ENCODE measurements around the gene MDP1. TPM values are rescaled to one million over a fixed set of nuclear protein-coding genes. Genes with fewer than 3 reads are reported as not detected.

The MDP1 gene
- total and polyA plus RNA-seq, 2 of the 8 experiments (the other 6 are each of a cell fraction or from before 2014, with no cell fraction given): 17.7 to 32.2 TPM

- Histone ChIP-seq H3K4me3 (ENCODE audit: extremely low read depth in 1 of 4, insufficient read depth in 2 of 4, low read depth in 3 of 4, low read length in 4 of 4) (no peak overlapping the region), H3K4me1 (replicated peaks in 1 of 4; ENCODE audit: control insufficient read depth in 3 of 4, insufficient read depth in 4 of 4, low read length in 3 of 4) (peaks cover 0 to 5% (median 2%) of the 10 kb centered on the region in 4 experiments; a peak in 1 of 7 replicates), H4K20me1 (replicated peaks in 1 of 2; ENCODE audit: control insufficient read depth in 1 of 2, insufficient read depth in 2 of 2, low read length in 2 of 2) (no peaks in the 10 kb centered on the region), H3K4ac (replicated peaks; ENCODE audit: insufficient read length, low read depth, low read length) (no peak overlapping the region), H4K8ac (ENCODE audit: extremely low read depth, insufficient read depth, low read length) (no peak overlapping the region), H2AK5ac (ENCODE audit: low read depth, low read length) (no peak overlapping the region), H3K18ac (ENCODE audit: extremely low read depth, low read length) (no peak overlapping the region), H3K56ac (replicated peaks; ENCODE audit: insufficient read length, low read depth, low read length) (no peak overlapping the region), H2BK20ac (ENCODE audit: low read length) (no peak overlapping the region), H3K23me2 (ENCODE audit: low read depth, low read length) (peaks cover 8% of the 10 kb centered on the region), H3K27ac (ENCODE audit: low read depth, low read length) (no peak overlapping the region), H2BK120ac (replicated peaks; ENCODE audit: low read depth, low read length) (no peak overlapping the region), H3K14ac (ENCODE audit: insufficient read length) (no peak overlapping the region), H4K91ac (replicated peaks; ENCODE audit: insufficient read length, low read length) (no peak overlapping the region), H3K79me1 (ENCODE audit: low read depth, low read length) (no peaks in the 10 kb centered on the region), H3K79me2 (ENCODE audit: control insufficient read depth in 1 of 2, insufficient read depth in 2 of 2, low read length in 2 of 2) (peaks cover 0 to 3% of the 10 kb centered on the region in 2 experiments; a peak in 1 of 4 replicates), H3K9ac (replicated peaks in 1 of 4; ENCODE audit: extremely low read depth in 1 of 4, low read depth in 3 of 4, low read length in 3 of 4) (no peak overlapping the region; a peak in 1 of 7 replicates), H3K4me2 (ENCODE audit: insufficient read depth in 1 of 2, low read depth in 2 of 2, low read length in 2 of 2) (no peak overlapping the region), H3K9me3 (ENCODE audit: insufficient read depth in 2 of 2, low read depth in 1 of 2, low read length in 1 of 2) (no peaks in the 10 kb centered on the region), H2BK5ac (ENCODE audit: low read depth, low read length) (no peak overlapping the region), H4K5ac (ENCODE audit: insufficient read length, low read depth, low read length) (no peak overlapping the region), H3K23ac (ENCODE audit: insufficient read length) (no peak overlapping the region), H2BK15ac (ENCODE audit: low read length) (no peak overlapping the region), H3K36me3 (ENCODE audit: control insufficient read depth in 2 of 4, insufficient read depth in 4 of 4, low read length in 3 of 4) (peaks cover 17 to 36% (median 29%) of the 10 kb centered on the region in 4 experiments; a peak in 7 of 8 replicates), H2AFZ (ENCODE audit: low read length) (no peak overlapping the region), H3K27me3 (replicated peaks in 1 of 4; ENCODE audit: control insufficient read depth in 3 of 4, extremely low read depth in 1 of 4, insufficient read depth in 3 of 4, low read length in 3 of 4) (no peaks in the 10 kb centered on the region), H2BK12ac (ENCODE audit: low read depth, low read length) (no peak overlapping the region)
- POLR2A ChIA-PET (ENCODE audit: partially characterized antibody): interaction anchor here (0.9 to 11.1 kb wide), 5 partner anchors 12 to 42 kb away, joined by 3 to 119 read pairs (median 22); partner anchors contain the start of genes IPO4 and TM9SF1
- 89% methylated on average over 6 of the region's 6 CpGs; no CpG with 5 or more reads in 1 of the 2 experiments for WGBS, 2 experiments (ENCODE audit: extremely low coverage in 1 of 2, insufficient coverage in 1 of 2, insufficient read length in 1 of 2, insufficient replicate concordance in 2 of 2, low coverage in 1 of 2, low lambda C conversion rate in 2 of 2, missing lambda C conversion rate in 1 of 2)
- FAIRE-seq (no peak), DNase-seq (ENCODE audit: low read depth in 1 of 2, low spot score in 2 of 2) (no peak)
- CTCF ChIA-PET (ENCODE audit: partially characterized antibody): interaction anchor here (0.9 kb wide), 1 partner anchor 59 kb away, joined by 3 read pairs; no protein-coding TSS in a partner anchor
Observed at GRCh38 chr14:24211311-24211710, 4.6 kb downstream of the MDP1 start.

Data from H1 (cell line).